Measurements from ENCODE around the gene ASIC3. TPM values are rescaled to one million over a fixed set of nuclear protein-coding genes. Genes with fewer than 3 reads are reported as not detected.

ASIC3 gene
- total RNA-seq, 2 donors from 2014 or later = 7.6 to 19.7 TPM

- peak overlapping the region; percentile 89 to 97 for H3K27ac Mint-ChIP-seq
- no peak for ATAC-seq
- no peaks in the 10 kb centered on the region for H3K9me3 Mint-ChIP-seq
- H3K36me3 Mint-ChIP-seq = peaks cover 6 to 14% of the 10 kb centered on the region in 2 donors
- no peak for DNase-seq (ENCODE audit: low spot score in 2 of 2)
Measured at GRCh38 chr7:151082141-151083070, 34.1 kb downstream of the ASIC3 start.

DNA sequence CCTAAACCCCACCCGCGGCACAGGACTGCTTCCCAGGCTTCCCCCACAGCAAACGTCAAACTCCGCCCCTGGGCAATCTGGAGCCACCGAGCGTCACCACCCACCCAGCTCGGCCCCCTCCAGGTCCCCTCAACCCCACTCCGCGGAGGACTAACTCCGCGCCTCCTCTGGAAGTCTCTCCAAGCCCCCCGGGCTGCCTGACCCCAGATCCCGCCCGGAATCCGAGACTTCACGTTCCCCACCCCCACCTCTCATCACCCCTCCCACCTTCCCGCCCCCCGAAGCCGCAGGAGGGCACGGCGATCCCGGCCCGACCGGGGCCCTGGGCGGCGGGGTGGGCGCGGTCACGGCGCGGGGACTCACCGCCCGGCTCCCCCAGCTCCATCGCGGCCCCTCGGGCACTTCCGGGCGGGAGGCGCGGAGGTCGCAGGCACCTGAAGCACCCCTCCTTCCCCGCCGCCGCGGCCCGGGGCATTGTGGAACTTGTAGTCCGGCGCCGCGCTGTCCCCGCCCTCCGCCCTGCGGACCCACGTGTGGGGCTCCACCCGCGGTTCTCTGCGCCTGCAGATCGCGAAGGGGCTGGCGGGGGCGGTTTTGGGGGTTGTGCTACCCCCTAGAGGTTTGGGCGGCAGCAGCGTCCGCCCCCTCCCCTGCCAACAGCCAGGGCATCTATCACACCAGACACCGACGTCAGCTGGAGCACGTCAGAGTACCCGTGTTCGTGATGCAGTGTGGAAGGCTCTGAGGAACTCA is 34.9 kb downstream of the ASIC3 start, which contains the start of gene TMUB1:
TMUB1 (minus strand) TSS at position 423 of the 753 bp plus-strand sequence. CDS start 930 bp downstream, outside the sequence.
- H3K9me3 Mint-ChIP-seq = no peaks in the 10 kb centered on the region
- ATAC-seq (peak; percentile 45 to 73), DNase-seq (ENCODE audit: low spot score in 2 of 2) (peak; percentile 76 to 79)
- peaks cover 6 to 14% of the 10 kb centered on the region in 2 donors for H3K36me3 Mint-ChIP-seq
- peak within 1 kb of the TSS; percentile 89 to 97 for H3K27ac Mint-ChIP-seq

DNA sequence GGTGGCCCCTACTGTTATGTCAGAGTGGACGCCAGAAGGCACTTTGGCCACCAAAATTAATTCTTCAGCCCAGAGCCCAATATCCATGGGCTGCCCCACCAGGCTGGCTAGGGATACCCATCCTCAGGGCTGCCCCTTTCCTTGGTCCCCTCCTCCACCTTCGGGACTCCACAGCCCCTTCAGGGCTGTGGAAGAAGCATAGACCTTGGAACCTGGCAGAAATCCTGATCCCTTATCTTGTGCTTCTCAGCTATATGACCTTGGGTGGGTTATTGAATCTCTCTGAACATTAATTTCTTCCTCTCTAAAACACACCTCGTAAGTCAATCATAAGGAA is 35.5 kb downstream of the ASIC3 start:
- ATAC-seq (no peak), DNase-seq (ENCODE audit: low spot score in 2 of 2) (no peak)
- H3K36me3 Mint-ChIP-seq = peaks cover 6 to 15% of the 10 kb centered on the region in 2 donors
- peak overlapping the region in 1 of 2 donors; percentile 89 for H3K27ac Mint-ChIP-seq
- no peaks in the 10 kb centered on the region for H3K9me3 Mint-ChIP-seq

GRCh38 chr7:151085329-151085690 is 37.0 kb downstream of the ASIC3 start:
- no peaks in the 10 kb centered on the region for H3K9me3 Mint-ChIP-seq
- ATAC-seq (no peak), DNase-seq (ENCODE audit: low spot score in 2 of 2) (no peak)
- peaks cover 6 to 14% of the 10 kb centered on the region in 2 donors for H3K36me3 Mint-ChIP-seq
- H3K27ac Mint-ChIP-seq = peak overlapping the region in 1 of 2 donors; percentile 37

- ATAC-seq (peak; percentile 19 to 34), DNase-seq (ENCODE audit: low spot score in 2 of 2) (peak in 1 of 2 donors; percentile 50)
- Mint-ChIP-seq H3K36me3 (peaks cover 6 to 13% of the 10 kb centered on the region in 2 donors), H3K27ac (peak within 1 kb of the TSS; percentile 57 to 60), H3K9me3 (no peaks in the 10 kb centered on the region)
Measured at GRCh38 chr7:151085691-151086620, 37.6 kb downstream of the ASIC3 start, which contains the start of gene AGAP3. Gene AGAP3 (plus strand): TSS chr7:151086475. CDS start chr7:151086742, 267 bp downstream.

- ATAC-seq = peak in 1 of 2 donors; percentile 16
- Mint-ChIP-seq H3K27ac (peak overlapping the region in 1 of 2 donors; percentile 57), H3K36me3 (peaks cover 6 to 13% of the 10 kb centered on the region in 2 donors), H3K9me3 (no peaks in the 10 kb centered on the region)
- DNase-seq (ENCODE audit: low spot score in 2 of 2) = peak in 1 of 2 donors; percentile 46
Measured at GRCh38 chr7:151086802-151087244, 38.5 kb downstream of the ASIC3 start.

DNA sequence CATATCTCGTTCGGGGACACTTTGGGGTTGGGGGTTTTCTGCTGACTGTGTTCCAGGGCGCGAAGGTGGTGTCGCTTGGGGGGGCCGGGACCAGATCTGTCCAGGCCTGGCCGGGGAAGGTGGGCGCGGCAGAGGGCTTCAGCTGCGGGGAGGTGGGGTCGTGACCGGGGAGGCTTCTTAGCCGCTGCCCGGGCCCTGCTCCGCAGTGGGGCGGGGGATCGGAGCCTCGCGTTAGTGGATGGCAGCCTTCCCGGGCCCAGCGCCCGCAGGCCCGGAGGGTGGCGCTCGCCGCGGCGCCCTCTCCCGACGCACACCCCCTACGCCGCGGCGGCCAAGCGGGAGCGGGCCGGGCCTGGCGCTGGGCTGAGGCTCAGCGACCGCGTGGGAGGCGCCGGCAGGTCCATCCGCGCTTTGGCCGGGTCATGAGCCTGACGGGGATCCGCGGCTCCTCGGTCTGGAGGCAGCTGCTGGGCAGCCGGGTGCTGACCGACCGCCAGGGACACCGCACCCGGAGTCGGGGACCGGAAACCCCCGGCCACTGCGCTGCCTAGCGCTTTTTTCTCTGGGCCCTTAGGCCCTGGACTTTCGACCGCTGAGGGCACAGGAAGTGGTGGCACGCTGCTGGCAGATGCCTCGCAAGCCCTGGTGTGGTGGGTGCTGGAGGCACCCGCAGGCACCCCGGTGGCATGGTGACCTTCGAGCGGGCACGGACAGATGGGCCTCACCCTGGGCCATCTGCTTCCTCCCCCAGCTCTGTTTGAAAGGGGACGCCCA is 39.1 kb downstream of the ASIC3 start:
- DNase-seq (ENCODE audit: low spot score in 2 of 2) (peak; percentile 46 to 74), ATAC-seq (peak; percentile 35 to 49)
- Mint-ChIP-seq H3K36me3 (peaks cover 6 to 13% of the 10 kb centered on the region in 2 donors), H3K9me3 (no peaks in the 10 kb centered on the region), H3K27ac (peak overlapping the region; percentile 57 to 61)

DNA sequence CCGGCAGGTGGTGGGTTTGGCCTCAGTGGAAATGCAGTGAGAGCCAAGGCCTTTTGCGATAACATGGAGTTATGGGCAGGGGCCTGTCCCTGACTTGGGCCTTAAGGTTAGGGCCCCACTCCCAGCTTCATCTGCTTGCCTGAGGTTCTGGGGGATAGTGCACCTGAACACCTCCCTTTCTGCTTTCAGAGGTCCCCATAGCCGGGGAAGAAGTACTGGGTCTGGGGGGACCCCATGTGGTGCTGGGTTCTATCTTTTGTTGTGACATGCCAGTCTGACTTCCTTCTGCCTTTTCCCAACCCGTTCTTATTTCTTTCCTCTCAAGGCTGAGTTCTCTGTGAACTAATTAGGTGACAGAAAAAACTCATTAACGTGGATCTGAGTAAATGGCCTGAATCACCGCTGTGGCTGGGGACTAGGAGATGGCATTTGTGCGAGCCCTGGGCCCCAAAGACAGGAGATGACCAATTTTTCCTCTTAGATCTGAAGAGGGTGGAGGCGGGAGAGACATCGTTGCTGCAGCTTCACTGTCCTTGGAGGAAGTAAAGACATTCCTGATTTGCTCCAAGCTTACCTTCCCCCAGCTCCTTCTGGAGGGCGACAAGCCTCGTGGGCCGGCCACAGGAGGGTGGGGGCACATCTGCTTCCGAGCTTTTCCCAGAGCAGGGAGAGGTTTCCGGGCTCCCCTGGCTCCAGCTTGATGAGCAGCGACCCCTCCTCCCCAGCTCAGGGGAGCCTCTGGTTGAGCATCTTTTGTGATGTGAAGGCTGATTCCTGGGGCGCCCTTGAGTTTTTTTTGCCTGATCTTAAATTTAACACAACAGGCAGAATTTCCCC is 39.9 kb downstream of the ASIC3 start:
- Mint-ChIP-seq H3K9me3 (no peaks in the 10 kb centered on the region), H3K36me3 (peaks cover 0 to 7% of the 10 kb centered on the region in 2 donors), H3K27ac (peak overlapping the region; percentile 50 to 61)
- DNase-seq (ENCODE audit: low spot score in 2 of 2) (no peak), ATAC-seq (peak in 1 of 2 donors; percentile 19)

DNA sequence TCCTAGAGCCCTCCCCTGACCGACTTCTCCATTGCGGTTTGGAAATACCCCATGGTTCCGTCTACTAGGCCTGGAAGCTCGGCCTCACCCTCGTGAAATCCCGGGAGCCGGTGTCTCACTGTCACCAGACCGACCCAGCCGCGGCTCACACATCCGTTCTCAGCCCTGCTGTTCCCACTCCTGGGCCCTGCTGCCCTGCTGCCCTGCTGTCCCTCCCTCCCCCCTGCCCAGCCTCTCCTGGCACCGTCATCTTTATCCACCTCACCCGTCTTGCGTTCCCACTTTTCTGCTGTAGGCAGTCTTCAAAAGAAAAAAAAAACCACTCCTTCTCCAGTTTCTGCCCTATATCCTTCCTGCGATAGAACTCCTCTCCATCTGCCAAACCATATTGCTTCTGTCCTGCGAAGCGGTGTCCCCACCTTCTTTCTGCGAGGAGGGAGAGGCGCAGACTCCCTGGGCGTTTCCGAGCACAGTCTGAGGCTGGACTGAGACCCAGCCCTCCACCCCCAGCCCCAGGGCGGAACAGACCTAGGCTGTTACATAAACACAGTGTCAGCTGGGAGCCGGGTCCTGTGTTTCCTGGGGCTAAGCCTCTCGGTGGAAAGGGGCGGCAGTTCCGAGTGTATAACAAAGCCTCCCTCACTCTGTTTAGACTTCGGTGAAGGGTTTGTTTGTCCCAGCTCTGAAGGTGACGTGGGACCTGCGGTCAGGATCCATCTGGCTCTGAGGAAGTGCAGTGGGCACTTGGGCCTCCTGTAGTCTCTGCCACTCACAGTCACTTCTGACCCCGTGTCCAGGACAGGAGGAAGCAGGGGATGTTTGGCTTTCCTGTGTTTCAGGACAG is 40.7 kb downstream of the ASIC3 start:
- ATAC-seq (no peak), DNase-seq (ENCODE audit: low spot score in 2 of 2) (no peak)
- Mint-ChIP-seq H3K27ac (peak overlapping the region in 1 of 2 donors; percentile 47), H3K9me3 (no peaks in the 10 kb centered on the region), H3K36me3 (peaks cover 0 to 7% of the 10 kb centered on the region in 2 donors)

- ATAC-seq = no peak
- no peak for DNase-seq (ENCODE audit: low spot score in 2 of 2)
- H3K9me3 Mint-ChIP-seq = no peaks in the 10 kb centered on the region
- peak overlapping the region in 1 of 2 donors; percentile 47 for H3K27ac Mint-ChIP-seq
- peaks cover 0 to 7% of the 10 kb centered on the region in 2 donors for H3K36me3 Mint-ChIP-seq
Measured at GRCh38 chr7:151089893-151090730, 41.8 kb downstream of the ASIC3 start.

GRCh38 chr7:151091003-151091402 is 42.7 kb downstream of the ASIC3 start:
- DNase-seq (ENCODE audit: low spot score in 2 of 2) = no peak
- Mint-ChIP-seq H3K36me3 (peaks cover 0 to 7% of the 10 kb centered on the region in 2 donors), H3K9me3 (no peaks in the 10 kb centered on the region), H3K27ac (no peak overlapping the region)
- no peak for ATAC-seq

GRCh38 chr7:151091431-151091830 is 43.1 kb downstream of the ASIC3 start:
- Mint-ChIP-seq H3K36me3 (peaks cover 0 to 7% of the 10 kb centered on the region in 2 donors), H3K27ac (no peak overlapping the region), H3K9me3 (no peaks in the 10 kb centered on the region)
- no peak for ATAC-seq
- no peak for DNase-seq (ENCODE audit: low spot score in 2 of 2)

GRCh38 chr7:151091988-151092387 is 43.7 kb downstream of the ASIC3 start:
- DNase-seq (ENCODE audit: low spot score in 2 of 2) (no peak), ATAC-seq (no peak)
- H3K9me3 Mint-ChIP-seq = no peaks in the 10 kb centered on the region
- peaks cover 0 to 7% of the 10 kb centered on the region in 2 donors for H3K36me3 Mint-ChIP-seq
- no peak overlapping the region for H3K27ac Mint-ChIP-seq

Measured in activated naive CD4-positive, alpha-beta T cell treated with anti-CD3 and anti-CD28 coated beads, Interleukin-2, amount 50 U/mL, for 72 hours (primary cell).